RWPE1 (cell line): ENCODE measurements around the gene C19orf85.
A peak's percentile ranks its signal among the peaks of the same experiment; 100 is the strongest.

Source experiments
- CTCF ChIA-PET: fragments of 350-600 bp; sonication (Branson Sonifier 250); formaldehyde crosslinking; extraction: SDS; loops from one replicate; lab custom pipeline; 2021; lab: Yijun Ruan, JAX
- POLR2A ChIA-PET: fragments of 400-600 bp; formaldehyde crosslinking; extraction: SDS; loops from one replicate; lab custom pipeline; 2020; ENCODE audit warnings: antibody characterized with exemption; ENCODE audit not compliant: low non-redundant PET; lab: Yijun Ruan, JAX
- DNase-seq: peaks from one replicate; pipeline ENCODE4 v3.0.0; 2012; ENCODE audit warnings: low spot score
- H3K27ac ChIP-seq: fragments of 450-650 bp; 2 replicates; pipeline ENCODE4 v1.5.1; 2017
- TF ChIP-seq, protein P1 (sequence below): fragments of 450-650 bp; conservative IDR thresholded peaks from 2 replicates; pipeline ENCODE4 v1.5.1; 2017; ENCODE audit warnings: low read depth, mild to moderate bottlenecking

C19orf85 gene

DNA sequence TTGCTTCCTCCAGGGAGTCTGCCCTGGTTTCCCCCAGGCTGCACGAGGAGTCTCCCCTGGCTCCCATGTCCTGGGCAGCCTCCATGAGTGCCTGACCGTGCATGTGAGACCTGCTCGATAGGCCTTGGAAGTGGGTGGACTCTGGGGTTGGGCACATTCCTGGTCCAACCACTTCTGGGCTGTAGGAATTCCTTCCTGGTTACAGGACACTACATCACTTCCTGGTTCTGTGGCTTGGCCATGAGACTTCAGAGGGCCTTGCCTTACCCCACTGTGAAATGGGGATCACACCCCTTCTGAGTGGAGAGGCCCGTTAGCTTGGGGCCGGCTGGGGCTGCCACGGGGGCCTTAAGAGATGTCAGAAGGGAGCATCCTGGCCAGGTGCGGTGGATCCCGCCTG, 7.9 kb upstream of the C19orf85 start:
- ChIA-PET CTCF (no interaction called here), POLR2A (no interaction called here)
- TF ChIP-seq, protein P1, sequence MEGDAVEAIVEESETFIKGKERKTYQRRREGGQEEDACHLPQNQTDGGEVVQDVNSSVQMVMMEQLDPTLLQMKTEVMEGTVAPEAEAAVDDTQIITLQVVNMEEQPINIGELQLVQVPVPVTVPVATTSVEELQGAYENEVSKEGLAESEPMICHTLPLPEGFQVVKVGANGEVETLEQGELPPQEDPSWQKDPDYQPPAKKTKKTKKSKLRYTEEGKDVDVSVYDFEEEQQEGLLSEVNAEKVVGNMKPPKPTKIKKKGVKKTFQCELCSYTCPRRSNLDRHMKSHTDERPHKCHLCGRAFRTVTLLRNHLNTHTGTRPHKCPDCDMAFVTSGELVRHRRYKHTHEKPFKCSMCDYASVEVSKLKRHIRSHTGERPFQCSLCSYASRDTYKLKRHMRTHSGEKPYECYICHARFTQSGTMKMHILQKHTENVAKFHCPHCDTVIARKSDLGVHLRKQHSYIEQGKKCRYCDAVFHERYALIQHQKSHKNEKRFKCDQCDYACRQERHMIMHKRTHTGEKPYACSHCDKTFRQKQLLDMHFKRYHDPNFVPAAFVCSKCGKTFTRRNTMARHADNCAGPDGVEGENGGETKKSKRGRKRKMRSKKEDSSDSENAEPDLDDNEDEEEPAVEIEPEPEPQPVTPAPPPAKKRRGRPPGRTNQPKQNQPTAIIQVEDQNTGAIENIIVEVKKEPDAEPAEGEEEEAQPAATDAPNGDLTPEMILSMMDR, result no peak
- H3K27ac ChIP-seq, result peak overlapping the region; percentile 91
- peak; percentile 48 for DNase-seq

DNA sequence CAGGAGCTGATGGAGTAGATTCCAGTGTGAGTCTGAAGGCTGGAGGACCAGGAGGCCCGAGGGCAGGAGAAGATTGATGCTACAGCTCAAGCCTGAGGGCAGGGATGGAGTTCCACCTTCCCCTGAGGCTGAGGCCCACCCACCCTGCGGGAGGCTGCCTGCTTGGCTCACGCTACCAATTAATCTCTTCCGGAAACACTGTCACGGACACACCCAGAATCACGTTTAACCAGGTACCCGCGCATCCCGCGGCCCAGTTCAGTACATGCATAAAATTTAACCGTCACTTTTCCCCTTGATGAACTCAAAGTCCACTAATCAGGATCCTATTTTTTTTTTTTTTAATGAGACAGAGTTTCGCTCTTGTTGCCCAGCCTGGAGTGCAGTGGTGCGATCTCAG, 6.7 kb upstream of the C19orf85 start:
- no peak overlapping the region for H3K27ac ChIP-seq
- TF ChIP-seq, protein P1, result no peak
- ChIA-PET POLR2A (no interaction called here), CTCF (interaction anchor here (0.6 to 0.7 kb wide), 2 partner anchors 29 to 363 kb away, joined by 3 read pairs; no protein-coding TSS in a partner anchor)
- no peak for DNase-seq

DNA sequence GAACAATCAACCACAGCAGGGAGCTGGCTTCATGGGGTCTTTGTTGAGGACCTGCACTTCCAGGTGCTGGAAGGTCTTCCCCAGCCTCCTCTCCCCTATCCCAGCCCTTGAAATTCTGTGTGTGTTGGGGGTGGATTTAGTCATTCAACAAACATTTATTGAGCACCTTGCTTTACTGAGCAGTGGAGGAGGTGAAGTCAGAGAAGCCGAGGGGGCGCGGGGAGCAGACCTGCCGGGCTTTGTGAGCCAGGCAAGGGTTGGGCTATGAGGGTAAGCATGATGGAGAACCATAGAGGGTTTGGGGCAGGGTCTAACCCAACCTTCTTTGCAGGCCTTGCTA, 3.5 kb upstream of the C19orf85 start:
- ChIA-PET POLR2A (interaction anchor here (0.5 kb wide), 1 partner anchor 173 kb away, joined by 3 read pairs; no protein-coding TSS in a partner anchor), CTCF (interaction anchor here (0.6 to 3.0 kb wide), 17 partner anchors 9 to 252 kb away, joined by 3 to 43 read pairs (median 7); partner anchors contain the start of genes NAT14 and ZNF628)
- DNase-seq, result no peak
- TF ChIP-seq, protein P1, result peak; percentile 41
- no peak overlapping the region for H3K27ac ChIP-seq

DNA sequence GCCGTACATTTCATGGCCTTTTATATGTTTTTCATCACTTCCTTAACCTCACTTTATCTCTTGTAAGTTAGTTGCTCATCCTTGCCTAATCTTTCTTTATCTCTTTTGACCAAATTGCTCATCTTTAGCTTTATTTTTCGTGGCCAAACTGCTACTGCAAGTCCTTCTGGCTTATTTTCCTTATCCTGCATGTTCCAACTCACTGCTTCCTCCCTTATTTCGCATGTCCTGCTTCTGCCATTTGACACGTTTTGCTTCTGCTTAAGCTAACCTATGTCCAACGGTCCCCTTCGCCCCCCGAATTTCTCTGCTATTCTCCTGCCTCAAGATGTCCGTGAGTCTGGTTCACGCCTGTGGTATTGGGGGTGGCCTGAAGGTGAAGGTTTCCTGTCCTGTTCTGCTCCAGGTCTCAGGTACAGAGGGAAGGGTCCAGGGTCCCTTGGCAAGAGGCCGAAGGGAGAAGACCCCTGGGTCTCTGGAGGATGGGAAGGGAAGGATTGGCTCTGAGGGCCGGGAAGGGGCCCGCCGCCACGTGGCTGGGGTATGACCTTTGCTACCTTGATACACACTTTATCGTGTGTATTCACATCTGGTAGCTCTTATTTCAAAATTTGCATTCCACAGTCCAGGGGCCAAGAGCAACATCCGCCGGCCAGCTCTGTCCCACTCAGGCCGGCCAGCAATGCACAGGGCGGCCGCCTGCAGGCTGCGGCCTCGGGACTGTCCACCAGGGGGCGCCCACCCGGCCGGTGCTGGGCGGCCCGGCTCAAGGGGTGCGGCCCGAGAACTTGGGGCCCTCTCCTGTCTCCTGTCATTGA, 2.9 kb upstream of the C19orf85 start:
- no peak overlapping the region for H3K27ac ChIP-seq
- TF ChIP-seq, protein P1, result peak; percentile 99
- CTCF ChIA-PET, result interaction anchor here (0.5 to 3.0 kb wide), 25 partner anchors 9 to 260 kb away, joined by 3 to 43 read pairs (median 5); partner anchors contain the start of genes NAT14, TMEM86B and ZNF628
- DNase-seq, result peak; percentile 61
- POLR2A ChIA-PET, result interaction anchor here (0.5 kb wide), 1 partner anchor 174 kb away, joined by 3 read pairs; no protein-coding TSS in a partner anchor

DNA sequence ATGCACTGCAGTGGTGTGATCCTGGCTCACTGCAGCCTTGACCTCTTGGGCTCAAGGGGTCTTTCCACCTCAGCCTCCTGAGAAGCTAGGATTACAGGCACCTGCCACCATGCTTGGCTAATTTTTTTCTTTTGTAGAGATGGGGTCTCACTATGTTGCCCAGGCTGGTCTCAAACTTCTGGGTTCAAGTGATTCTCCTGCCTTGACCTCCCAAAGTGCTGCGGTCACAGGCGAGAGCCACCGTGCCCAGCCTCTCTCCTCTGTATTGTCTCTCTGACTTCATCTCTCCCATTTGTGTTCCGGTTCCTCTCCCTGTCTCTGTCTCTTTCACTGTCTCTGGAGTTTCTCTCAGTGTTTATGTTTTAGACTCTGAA, 1.7 kb upstream of the C19orf85 start:
- TF ChIP-seq, protein P1, result no peak
- no peak for DNase-seq
- CTCF ChIA-PET, result interaction anchor here (0.6 to 3.0 kb wide), 6 partner anchors 20 to 284 kb away, joined by 3 to 43 read pairs (median 3); partner anchors contain the start of gene ZNF579
- POLR2A ChIA-PET, result interaction anchor here (0.6 kb wide), 1 partner anchor 180 kb away, joined by 3 read pairs; no protein-coding TSS in a partner anchor
- H3K27ac ChIP-seq, result no peak overlapping the region

DNA sequence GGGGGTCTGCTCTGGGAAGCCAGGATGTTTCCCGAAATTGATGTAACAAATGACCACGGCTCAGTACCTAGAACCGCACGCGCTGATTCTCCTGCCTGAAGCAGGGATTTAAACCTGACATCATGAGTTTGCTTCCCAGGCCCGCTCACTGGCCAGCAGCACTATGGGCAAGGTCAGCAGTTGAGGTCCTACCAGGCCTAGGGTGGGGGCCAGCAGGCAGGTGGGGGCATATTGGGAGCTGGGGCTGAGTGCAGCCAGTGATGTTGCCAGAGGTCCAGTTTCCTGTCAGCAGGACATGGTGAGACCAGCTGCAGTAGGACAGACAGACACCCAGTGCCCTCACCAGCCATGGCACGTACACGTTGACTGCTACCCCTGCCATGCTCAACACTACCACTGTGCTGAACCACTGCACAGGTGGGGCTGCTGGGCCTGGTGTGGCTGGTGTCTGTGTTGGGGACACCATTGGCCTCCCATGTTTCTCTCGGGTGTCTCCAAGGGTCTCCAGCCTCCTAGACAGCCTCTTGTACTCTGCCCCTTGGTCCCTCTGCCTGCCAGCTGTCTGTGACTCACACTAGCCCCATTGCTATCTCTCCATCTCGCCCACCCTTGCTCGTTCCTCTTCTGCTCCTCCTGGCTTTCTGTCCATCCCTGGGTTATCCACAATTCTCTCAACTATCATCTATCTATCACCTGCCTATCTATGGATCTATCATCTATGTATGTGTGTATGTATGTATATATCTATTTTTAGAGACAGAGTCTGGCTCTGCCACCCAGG, 1.1 kb upstream of the C19orf85 start:
- TF ChIP-seq, protein P1, result no peak
- no peak for DNase-seq
- H3K27ac ChIP-seq, result no peak overlapping the region
- ChIA-PET CTCF (interaction anchor here (0.6 to 3.0 kb wide), 2 partner anchors 21 to 39 kb away, joined by 3 to 43 read pairs; no protein-coding TSS in a partner anchor), POLR2A (no interaction called here)
